Ishikawa (cell line): ENCODE measurements around the gene MAPK1.

Source experiments
- CEBPB ChIP-seq: IDR thresholded peaks from 2 replicates; pipeline ENCODE4 v1.6.1; 2012
- CREB1 ChIP-seq: IDR thresholded peaks from 2 replicates; pipeline ENCODE4 v1.6.1; 2012; ENCODE audit warnings: low read depth
- EGR1 ChIP-seq: IDR thresholded peaks from 2 replicates; pipeline ENCODE4 v1.6.1; 2012
- EP300 ChIP-seq: IDR thresholded peaks from 2 replicates; pipeline ENCODE4 v1.6.1; 2012; ENCODE audit warnings: borderline replicate concordance
- FOXM1 ChIP-seq: IDR thresholded peaks from 2 replicates; pipeline ENCODE4 v1.6.1; 2012; ENCODE audit warnings: low read depth, borderline replicate concordance
- MAX ChIP-seq: IDR thresholded peaks from 2 replicates; pipeline ENCODE4 v1.6.1; 2012
- NFIC ChIP-seq: IDR thresholded peaks from 2 replicates; pipeline ENCODE4 v1.6.1; 2012
- RAD21 ChIP-seq: IDR thresholded peaks from 2 replicates; pipeline ENCODE4 v1.6.1; 2012; ENCODE audit warnings: low read depth
- REST ChIP-seq: IDR thresholded peaks from 2 replicates; pipeline ENCODE4 v1.6.1; 2012; ENCODE audit warnings: low read depth, mild to moderate bottlenecking
- TAF1 ChIP-seq: IDR thresholded peaks from 2 replicates; pipeline ENCODE4 v1.6.1; 2012; ENCODE audit warnings: low read depth, mild to moderate bottlenecking
- TCF12 ChIP-seq: IDR thresholded peaks from 2 replicates; pipeline ENCODE4 v1.6.1; 2012; ENCODE audit warnings: low read depth
- TEAD4 ChIP-seq: IDR thresholded peaks from 2 replicates; pipeline ENCODE4 v1.6.1; 2012
- USF1 ChIP-seq: IDR thresholded peaks from 2 replicates; pipeline ENCODE4 v1.6.1; 2012
- YY1 ChIP-seq: IDR thresholded peaks from 2 replicates; pipeline ENCODE4 v1.6.1; 2012; ENCODE audit warnings: low read depth
- ZBTB7A ChIP-seq: IDR thresholded peaks from 2 replicates; pipeline ENCODE4 v1.6.1; 2012; ENCODE audit warnings: low read depth

The MAPK1 gene

GRCh38 chr22:21867528-21868266, at the start of gene MAPK1:
TSS of gene MAPK1 (minus strand) at chr22:21867645. CDS start at chr22:21867440, 205 bp downstream.
- no peak for TF ChIP-seq REST
- TF ChIP-seq TAF1: peak; percentile 72
- TF ChIP-seq CEBPB: no peak
- no peak for TF ChIP-seq FOXM1
- no peak for TF ChIP-seq NFIC
- 0 out of 2 replicates have a peak, but pooled peaks have one; percentile 33 for TF ChIP-seq YY1
- TF ChIP-seq CREB1: no peak
- TF ChIP-seq TCF12: 0 out of 2 replicates have a peak, but pooled peaks have one; percentile 47
- TF ChIP-seq EGR1: peak; percentile 97
- peak; percentile 94 for TF ChIP-seq USF1
- TF ChIP-seq RAD21: no peak
- peak; percentile 93 for TF ChIP-seq ZBTB7A
- peak; percentile 93 for TF ChIP-seq MAX
- no peak for TF ChIP-seq TEAD4
- peak; percentile 14; the same call in 1 of the 2 replicates for TF ChIP-seq EP300

GRCh38 chr22:21916309-21916918, 49.0 kb upstream of the MAPK1 start:
- TF ChIP-seq TAF1 (no peak), REST (no peak), NFIC (no peak)

- no peak for TF ChIP-seq USF1
- TF ChIP-seq TCF12: no peak
- no peak for TF ChIP-seq FOXM1
- no peak for TF ChIP-seq ZBTB7A
- TF ChIP-seq REST: no peak
- TF ChIP-seq EGR1: no peak
These were observed 48.3 kb upstream of the MAPK1 start for GRCh38 chr22:21915624-21916308.

GRCh38 chr22:21909871-21910270, 42.4 kb upstream of the MAPK1 start:
- no peak for TF ChIP-seq FOXM1
- TF ChIP-seq ZBTB7A: no peak
- TF ChIP-seq EGR1: no peak
- no peak for TF ChIP-seq EP300
- TF ChIP-seq TEAD4: no peak
- TF ChIP-seq NFIC: no peak
- TF ChIP-seq TAF1: no peak
